Endothelial cell of umbilical vein (primary cell): ENCODE measurements around the gene MYO19.

ENCODE experiments used
- CTCF ChIP-seq, 2 donors: IDR thresholded peaks; 1 replicate in 1 of 2; 2 replicates in 1 of 2; pipeline ENCODE4 v1.5.1; 2011; ENCODE audit warnings: low read length in 2 of 2, mild to moderate bottlenecking in 2 of 2, moderate library complexity in 2 of 2, control low read depth in 1 of 2, inconsistent platforms in 1 of 2, low read depth in 1 of 2; ENCODE audit not compliant: insufficient read depth in 1 of 2; ENCODE audit errors: extremely low read depth in 1 of 2
- EZH2 ChIP-seq: IDR thresholded peaks from 2 replicates; pipeline ENCODE4 v1.6.1; 2012; ENCODE audit warnings: borderline replicate concordance, low read depth, mild to moderate bottlenecking, moderate library complexity, low read length, inconsistent platforms; ENCODE audit not compliant: severe bottlenecking
- FOS ChIP-seq: IDR thresholded peaks from 2 replicates; pipeline ENCODE4 v1.6.1; 2011; ENCODE audit warnings: mild to moderate bottlenecking, low read length, moderate library complexity, borderline replicate concordance; ENCODE audit not compliant: insufficient read depth
- GATA2 ChIP-seq: IDR thresholded peaks from 2 replicates; pipeline ENCODE4 v1.7.0; 2011; ENCODE audit warnings: low read depth, mild to moderate bottlenecking, moderate library complexity, mixed read lengths, low read length; ENCODE audit not compliant: insufficient read length, insufficient read depth
- JUN ChIP-seq: IDR thresholded peaks from 2 replicates; pipeline ENCODE4 v1.6.1; 2011; ENCODE audit warnings: borderline replicate concordance, low read depth; ENCODE audit not compliant: insufficient read length, insufficient read depth
- MAX ChIP-seq: IDR thresholded peaks from 2 replicates; pipeline ENCODE4 v1.6.1; 2011; ENCODE audit not compliant: insufficient read depth, insufficient read length
- MYC ChIP-seq: IDR thresholded peaks from one replicate; pipeline ENCODE4 v1.6.1; 2011; ENCODE audit warnings: mild to moderate bottlenecking, low read depth, low read length
- POLR2A ChIP-seq: IDR thresholded peaks from 2 replicates; pipeline ENCODE4 v1.6.1; 2012; ENCODE audit warnings: low read depth, mild to moderate bottlenecking, control low read depth, low read length
- POLR2AphosphoS5 ChIP-seq: IDR thresholded peaks from 2 replicates; pipeline ENCODE4 v1.6.1; 2012; ENCODE audit warnings: low read depth, mild to moderate bottlenecking, control low read depth, low read length, moderate library complexity; ENCODE audit not compliant: insufficient read depth

DNA sequence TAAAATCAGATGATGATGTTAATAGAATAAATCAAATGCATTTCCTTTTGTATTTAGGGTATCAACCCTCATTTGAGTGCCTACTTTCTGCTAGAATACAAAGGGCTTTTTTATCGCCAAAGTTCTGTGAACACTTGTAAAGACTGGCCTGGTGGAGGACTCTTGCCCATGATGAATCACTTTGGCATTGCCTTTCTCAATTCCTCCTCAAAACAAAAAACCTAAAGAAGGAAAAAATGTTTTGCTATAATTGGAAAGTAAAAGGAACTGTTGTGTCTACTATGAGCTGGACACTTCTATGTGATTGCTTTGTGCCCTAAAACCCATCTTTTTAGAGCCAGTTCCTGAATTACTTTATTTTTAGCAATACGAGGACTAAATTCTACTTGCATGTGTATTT, 44.0 kb upstream of the MYO19 start:
- no peak for TF ChIP-seq CTCF (IDR thresholded peaks at IDR 0.05; ENCODE audit: extremely low read depth in 1 of 2, insufficient read depth in 1 of 2, low read depth in 1 of 2, low read length in 2 of 2)
- TF ChIP-seq GATA2: no peak
- no peak for TF ChIP-seq POLR2A
- no peak for TF ChIP-seq EZH2
- TF ChIP-seq MAX: no peak
- no peak for TF ChIP-seq POLR2AphosphoS5
- TF ChIP-seq FOS: no peak
- TF ChIP-seq JUN: no peak
- TF ChIP-seq MYC: no peak
